ENCODE measurements around the gene BNIP3.
"Not testable (repeated sequence)": the region's sequence is repeated elsewhere in the genome, so short reads cannot be mapped to it uniquely, and the experiment has no call there.

BNIP3 gene

DNA sequence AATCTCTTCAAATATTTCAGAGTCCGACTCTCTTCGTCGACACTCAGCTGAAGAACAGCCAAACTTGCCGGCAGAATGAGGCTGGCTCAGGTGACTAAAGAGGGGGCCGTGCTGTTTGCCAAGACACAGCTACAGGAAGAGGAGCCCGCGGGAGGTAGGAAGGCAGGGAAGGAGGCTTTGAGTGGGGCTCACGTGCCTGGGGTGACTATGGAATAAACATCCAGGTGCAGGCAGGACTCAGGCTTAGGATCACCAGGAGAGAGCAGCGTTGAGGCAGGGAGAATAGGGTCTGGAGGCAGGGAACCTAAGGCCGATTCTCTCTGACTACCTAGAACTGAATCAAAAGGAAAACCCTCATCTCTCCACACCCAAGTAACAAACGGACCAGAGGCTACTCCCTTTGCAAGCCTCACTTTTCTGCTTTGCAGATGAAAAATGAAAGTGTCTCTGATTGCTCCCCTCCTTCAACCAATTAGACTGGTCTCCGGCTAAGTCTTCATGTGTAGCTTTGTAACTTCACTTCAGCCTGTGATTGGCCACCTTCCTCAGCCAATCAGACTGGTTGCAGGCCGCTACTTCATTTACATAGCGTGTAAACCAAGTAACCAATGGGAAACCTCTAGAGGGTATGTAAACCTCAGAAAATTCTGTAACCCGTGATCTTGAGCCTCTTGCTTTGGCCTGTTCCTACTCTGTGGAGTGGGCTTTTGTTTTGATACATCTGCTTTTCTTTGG is 19.7 kb upstream of the BNIP3 start:
- no peak for DNase-seq

DNA sequence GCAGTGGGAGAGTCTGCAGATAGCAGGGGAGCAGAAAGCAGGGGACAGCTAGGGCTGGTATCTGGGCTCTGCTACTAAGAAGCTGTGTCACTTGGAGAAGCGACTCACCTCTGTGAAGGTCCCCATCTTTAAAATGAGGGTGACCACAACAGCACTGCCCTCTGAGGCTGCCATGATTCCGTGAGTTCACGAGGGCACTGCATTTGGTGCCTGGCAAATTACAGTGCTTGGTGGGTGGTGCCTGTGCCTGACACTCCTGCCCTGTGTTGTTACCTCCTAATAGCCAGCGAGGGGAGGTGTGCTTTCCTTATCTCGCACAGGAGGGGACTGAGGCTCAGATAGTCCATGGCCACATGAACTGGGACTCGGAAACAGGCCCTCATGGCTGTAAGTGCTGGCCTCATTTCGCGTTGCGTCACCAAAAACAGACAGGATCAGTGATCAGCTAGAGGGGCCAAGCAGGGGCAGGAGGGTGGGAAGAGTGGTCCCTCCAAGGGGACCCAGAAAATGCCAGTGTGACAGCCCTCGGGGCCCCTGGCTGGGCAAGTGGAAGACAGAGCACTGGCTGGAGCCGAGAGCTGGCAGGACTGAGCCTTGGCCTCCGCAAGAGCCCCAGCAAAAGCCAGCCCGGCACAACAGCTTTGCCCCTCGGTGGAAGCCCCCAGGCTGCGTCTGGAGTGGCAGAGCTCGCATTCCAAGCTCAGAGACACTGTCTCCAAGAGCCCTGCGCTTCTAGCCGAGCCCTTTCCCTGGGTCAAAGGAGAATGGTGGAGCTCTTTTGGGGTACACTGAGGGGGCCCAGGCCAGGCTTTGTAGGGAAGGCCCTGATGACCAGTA is 17.3 kb upstream of the BNIP3 start:
- DNase-seq, result no peak

DNA sequence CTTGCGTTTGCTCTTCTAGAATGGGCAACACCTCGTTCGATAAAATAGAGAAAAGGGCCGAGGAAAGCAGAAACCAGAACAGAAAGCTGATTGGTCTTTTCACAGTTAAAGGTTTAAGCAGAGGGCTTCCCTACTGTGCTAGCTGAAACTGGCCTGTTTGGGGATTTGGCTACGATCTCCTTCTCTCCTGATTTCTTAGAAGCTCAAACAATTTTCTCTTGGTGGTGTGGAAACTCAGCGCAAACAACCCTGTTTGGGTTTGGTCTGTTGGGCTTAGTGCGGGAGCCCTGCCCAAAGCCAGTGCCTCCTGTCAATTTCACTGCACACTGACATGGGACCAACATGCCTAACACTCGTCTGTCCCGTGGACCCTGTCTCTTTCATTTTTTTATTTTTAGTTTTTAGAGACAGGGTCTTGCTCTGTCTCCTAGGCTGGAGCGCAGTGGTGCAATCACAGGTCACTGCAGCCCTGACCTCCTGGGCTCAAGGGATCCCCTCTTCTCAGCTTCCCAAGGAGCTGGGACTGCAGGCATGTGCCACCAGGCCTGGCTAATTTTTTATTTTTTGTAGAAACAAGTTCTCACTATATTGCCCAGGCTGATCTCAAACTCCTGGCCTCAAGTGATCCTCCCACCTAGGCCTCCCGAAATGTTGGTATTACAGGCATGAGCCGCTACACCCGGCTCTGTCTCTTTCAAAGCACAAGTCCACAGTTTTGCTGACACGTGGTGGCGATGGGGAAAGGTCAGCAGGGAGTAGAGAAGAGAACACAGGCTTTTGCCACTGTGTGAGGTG is 16.5 kb upstream of the BNIP3 start:
- no peak for DNase-seq

DNA sequence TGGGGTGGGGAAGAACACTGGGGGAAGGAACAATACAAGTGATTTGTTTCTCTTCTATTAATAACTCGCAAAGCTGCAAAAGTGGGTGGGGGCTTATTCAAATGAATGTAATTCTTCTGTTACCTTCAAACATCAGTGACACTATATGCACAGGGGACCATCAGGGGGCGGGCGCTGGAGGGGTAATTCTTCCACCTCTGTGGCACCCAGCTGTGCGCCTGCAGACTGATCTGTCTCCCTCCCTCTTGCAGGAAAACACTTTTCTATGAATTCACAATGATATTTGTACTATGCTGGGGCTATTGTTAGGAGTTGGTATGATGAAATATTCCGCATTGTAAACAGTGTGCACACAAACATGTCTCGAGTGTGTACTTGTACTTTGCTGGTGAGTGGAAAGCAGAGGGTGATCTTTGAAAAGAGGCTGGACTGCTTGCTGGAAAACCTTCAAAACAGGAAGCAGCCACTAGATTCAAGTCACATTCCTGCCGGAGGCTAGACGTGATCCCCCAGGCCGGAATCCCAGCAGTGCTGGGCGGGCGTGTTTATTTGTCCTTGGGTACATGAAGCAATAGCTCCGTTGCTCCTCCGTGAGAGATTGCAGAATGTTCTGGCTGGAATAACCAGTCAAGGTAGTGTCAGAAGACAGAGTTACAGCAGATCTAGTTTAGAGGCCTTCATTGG is 15.8 kb upstream of the BNIP3 start:
- DNase-seq, result no peak

DNA sequence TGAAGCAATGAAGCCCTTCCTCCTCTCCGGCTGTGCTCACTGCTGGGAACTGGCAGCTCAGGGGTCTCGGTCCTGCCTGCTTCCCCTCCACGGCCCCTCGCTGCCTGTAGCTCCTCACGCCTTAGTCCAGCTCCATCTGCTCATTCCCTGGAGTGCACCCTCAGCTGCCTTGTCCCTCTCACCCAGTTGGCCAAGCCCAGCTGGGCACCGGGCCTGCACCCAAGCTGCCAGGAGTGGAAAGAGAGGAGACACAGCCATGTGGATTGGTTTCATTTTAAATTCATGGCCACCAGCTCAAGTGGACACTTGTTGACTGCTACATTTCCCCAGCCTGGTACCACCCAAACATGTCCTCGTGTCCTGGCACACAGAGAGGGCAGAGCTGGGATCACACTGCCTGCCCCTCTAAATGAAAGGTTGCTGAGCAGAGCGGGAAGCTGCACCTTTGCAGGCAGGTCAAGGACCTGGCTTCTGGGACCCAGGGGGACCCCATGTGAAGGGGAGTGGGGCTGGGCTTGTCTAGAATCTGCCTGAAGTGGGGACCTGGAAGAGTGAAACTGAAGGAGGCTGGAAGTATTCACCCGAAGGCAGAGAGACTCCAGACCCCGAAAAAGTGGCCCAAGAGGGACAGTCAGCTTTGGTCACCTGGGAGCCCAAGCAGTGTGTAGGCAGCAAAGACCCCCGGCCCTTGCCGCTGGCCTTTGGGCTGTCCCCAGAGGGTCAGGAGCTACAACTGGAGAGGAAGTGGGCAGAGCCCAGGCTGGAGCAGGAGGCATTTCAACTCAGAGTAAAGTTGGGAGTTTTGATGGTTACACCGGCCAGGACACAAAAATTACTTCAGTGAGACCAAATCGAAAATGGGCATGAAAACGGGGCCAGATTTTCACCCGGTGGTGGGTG is 15.0 kb upstream of the BNIP3 start:
- no peak for DNase-seq

DNA sequence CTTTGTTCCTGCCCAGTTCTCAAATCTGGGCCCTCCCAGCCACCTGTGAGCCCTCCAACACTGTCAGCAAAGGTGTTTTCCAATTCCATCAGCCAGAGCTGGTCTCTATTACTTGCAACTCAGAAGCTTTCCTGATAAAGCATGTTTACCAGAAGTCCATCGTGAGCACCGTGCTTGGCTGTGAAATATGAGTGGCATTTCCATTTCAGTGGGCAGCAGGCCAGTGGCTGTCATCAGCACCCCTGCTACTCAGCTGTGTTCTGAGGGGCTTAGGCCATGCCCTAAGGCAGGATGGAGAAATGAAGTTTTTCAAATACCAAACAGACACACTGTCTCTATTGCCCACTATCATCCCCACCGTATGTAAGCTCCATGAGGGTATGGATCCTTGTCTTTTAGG is 12.7 kb upstream of the BNIP3 start:
- DNase-seq, result no peak

DNA sequence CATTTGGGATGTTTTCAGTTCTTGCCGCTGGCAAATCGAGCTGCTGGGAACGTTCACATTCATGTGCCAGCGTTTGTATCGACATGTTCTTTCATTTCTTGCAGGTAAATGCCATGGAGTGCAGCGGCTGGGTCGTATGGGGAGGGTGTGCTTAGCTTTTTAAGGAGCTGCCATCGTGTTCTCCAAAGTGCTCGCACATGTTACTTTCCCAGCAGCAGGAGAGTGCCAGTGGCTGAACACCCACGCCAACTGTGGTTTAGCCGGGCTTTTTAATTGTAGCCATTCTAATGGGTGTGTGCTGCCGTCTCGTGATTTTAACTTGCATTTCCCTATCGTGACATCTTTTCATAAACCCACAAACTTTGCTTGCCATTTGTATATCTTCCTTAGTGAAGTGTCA is 11.6 kb upstream of the BNIP3 start:
- no peak for DNase-seq

DNA sequence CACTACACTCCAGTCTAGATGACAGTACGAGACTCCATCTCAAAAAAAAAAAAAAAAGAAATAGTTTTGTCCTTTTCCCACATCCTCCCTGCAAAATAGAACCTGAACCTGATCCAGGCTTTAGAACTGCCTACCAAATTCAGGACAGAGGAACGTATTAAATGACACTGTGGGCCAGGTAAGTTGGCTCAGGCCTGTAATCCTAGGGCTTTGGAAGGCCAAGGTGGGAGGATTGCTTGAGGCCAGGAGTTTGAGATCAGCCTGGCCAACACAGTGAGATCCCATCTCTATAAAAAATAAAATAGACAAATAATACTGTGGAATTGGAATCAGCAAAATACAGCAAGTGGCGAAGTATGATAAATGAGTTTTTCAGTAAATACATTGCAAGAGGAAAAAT is 10.0 kb upstream of the BNIP3 start:
- DNase-seq, result no peak

DNA sequence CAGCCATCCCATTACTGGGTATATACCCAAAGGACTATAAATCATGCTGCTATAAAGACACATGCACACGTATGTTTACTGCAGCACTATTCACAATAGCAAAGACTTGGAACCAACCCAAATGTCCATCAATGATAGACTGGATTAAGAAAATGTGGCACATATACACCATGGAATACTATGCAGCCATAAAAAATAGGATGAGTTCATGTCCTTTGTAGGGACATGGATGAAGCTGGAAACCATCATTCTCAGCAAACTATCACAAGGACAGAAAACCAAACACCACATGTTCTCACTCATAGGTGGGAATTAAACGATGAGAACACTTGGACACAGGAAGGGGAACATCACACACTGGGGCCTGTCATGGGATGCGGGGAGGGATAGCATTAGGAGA is 6.1 kb upstream of the BNIP3 start:
- not testable (repeated sequence) for DNase-seq

DNA sequence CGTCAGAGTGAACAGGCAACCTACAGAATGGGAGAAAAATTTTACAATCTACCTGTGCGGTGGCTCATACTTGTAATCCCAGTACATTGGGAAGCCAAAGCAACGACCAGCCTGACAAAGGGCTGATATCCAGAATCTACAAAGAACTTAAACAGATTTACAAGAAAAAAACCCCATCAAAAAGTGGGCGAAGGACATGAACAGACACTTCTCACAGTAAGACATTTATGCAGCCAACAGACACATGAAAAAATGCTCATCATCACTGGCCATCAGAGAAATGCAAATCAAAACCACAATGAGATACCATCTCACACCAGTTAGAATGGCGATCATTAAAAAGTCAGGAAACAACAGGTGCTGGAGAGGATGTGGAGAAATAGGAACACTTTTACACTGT is 5.6 kb upstream of the BNIP3 start:
- not testable (repeated sequence) for DNase-seq

DNA sequence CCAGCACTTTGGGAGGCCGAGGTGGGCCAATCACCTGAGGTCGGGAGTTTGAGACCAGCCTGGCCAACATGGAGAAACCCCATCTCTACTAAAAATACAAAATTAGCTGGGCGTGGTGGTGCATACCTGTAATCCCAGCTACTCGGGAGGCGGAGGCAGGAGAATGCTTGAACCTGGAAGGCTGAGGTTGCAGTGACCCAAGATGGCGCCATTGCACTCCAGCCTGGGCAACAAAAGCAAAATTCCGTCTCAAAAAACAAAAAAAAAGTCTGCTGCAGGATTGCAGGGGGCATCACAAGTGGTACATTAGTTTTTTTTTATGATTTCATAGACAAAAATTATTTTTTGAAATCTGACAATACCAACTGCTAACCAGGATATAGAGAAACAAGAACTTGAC is 5.1 kb upstream of the BNIP3 start:
- not testable (repeated sequence) for DNase-seq

DNA sequence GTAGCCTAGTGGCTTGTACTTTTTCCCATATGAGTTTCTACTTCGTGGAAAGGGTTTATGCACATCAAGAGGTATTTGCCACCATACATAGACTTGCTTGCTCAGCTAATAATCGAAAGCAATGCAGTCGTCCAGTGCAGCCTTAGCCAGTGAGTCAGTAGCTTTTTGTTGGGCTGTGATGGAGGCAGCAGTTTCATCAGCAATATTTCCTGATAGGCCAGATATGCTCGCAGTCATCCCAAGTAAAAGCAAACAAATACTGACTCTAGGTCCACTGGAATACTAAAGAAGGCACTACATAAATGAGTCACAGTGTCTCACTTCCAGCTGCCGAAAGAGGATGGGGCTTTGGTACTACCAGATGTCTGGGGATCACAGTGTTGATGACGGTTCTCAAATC is 2.1 kb upstream of the BNIP3 start:
- DNase-seq, result no peak

DNA sequence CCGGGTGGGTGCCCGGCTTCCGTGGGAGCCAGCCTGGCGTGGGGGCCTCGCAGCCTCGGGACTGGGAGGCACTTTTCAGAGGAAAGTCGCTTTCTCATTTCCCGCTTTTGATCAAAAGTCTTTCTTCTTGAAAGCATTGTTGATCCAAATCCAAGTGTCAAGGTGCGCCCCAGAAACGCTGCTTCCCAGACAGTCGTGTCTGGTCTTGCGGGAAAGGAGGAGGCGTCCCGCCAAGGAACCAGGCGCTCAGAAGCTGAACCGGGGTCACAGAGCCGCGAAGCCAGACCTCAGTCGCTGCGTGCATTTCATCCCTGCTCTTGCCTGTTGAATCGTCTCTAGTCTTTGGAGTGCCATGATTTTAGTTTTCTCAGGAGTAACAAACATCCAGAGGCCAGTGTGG is 1.1 kb upstream of the BNIP3 start:
- DNase-seq, result no peak

DNA sequence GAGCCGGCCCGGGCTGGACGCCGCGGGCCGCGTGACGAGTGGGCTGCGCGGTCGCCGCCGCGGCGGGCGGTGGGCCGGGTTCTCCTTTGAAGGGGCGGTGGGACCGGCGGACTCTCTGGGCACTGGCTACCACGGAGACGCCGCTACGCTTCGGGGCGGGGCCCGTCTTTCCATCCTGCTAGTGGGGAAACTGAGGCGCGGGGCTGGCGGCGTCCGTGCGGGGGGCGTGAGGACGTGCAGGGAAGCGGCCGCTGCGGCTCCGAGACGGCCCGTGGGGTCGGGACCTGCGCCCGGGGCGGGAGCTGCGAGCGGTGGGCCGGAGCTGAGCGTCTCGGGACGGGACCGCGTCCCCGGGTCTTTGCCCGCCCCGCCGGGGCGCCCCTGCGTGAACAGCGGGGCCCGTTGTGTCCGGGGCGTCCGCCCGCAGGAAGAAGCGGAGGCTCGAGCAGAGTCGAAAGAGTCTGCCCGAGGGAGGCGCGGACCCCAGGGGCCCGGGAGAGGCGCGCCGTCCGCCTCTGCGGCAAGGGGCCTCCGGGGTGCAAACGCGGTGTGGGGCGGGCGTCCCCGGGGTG is 548 bp upstream of the BNIP3 start:
- DNase-seq, result no peak

DNA sequence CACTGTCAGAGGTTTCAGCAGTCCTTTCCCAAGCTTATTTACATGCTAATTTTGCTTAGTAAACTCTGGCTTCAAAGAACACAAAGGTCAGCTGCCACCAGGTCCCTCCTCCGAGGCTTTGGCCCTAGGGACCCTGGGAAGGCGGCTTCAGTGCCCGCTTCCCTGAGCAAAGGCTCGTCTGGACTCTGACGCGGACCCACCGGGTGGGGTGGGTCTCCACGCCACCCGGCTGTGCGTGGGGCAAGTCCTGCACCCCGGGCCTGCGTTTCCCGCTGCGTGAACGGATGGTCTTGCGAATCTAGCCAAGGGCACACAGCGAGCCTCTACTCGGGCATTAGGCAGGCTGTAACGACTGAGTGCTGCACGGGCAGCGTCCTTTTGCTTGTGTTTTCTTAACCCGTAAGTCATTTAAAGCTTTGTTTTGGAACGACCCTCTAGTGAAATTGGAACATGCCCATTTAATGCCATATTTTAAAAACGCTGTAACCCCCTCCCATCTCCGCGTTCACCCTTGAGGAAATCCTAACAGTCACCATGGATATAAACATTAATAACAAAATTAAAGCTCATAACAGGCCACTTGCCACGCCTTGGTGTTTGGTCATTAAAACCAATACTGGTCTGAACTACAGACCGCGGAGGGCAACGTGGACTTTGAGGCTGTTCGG is 828 bp downstream of the BNIP3 start:
- DNase-seq, result no peak

DNA sequence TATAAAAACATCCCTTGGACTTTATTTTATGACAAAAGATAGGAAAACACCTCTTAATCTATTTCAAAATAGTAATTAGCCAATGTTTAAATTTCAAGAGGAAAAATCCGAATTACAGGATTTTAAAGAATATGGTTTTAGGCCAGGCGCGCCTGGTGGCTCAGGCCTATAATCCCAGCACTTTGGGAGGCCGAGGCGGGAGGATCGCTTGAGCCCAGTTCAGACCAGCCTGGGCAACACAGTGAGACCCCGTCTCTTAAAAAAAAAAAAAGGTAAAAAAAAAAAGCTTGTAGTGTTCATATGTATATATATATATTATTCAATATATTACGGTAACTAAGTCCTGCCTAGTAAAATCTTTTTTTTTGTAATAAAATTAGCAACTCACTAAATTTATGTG is 1.4 kb downstream of the BNIP3 start:
- no peak for DNase-seq

DNA sequence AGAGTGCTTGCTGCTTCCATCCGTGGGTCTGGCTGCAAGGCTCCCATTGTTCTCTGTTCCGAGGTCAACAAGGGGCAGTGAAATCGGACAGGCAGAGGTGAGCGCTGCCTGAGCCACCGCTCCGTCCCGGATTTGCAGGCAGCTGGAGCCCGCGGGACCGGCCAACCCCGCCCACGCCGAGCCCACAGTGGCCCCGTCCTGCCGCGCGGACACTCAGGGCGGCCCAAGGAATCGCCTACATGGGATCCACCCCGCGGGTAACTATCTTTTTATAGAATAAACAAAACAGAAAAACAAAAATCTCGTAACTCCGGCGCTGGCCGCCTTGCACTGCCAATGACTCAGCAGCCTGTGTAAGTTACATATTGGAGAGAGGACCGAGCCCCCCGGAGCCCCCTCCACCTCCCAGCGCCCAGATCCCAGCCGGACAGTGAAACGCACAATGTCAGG is 1.9 kb downstream of the BNIP3 start:
- DNase-seq, result no peak

DNA sequence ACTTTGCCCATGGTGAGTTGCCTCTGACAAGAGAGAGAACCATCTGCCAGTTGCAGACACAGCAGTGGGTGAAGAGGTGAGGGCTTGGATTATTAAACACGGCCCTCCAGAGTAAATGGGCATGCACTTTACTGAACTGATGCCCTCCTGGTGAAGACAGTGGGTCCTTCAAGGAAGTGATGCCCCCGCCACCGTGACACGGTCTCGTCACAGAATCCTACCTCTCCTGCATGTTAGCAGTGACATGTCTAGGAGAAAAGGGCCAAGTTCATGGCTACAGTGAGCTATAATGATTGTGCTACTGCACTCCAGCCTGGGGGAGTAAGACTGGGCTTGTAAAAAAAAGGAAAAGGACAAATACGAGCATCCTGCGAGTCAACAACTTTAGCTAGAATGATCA is 2.4 kb downstream of the BNIP3 start:
- DNase-seq, result no peak

DNA sequence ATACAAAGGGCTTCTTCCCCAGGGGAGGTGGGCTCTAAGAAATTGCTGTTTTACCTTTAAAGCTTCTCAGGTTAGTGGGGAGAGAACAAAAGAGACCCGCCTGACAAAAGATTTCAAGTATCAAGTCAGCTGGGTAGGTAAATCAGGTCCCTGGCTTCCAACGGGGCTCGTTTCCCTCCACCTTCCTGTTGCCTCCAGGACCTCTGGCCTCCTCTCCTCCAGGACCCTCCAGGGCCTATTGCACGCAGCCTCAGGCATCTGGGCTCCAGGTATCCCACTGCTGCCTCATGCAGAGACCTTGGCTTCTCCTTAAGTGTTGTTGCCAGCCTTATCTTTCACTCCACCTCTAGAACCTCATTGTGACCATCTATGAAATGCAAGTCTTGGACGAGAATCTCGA is 2.9 kb downstream of the BNIP3 start:
- DNase-seq, result no peak

DNA sequence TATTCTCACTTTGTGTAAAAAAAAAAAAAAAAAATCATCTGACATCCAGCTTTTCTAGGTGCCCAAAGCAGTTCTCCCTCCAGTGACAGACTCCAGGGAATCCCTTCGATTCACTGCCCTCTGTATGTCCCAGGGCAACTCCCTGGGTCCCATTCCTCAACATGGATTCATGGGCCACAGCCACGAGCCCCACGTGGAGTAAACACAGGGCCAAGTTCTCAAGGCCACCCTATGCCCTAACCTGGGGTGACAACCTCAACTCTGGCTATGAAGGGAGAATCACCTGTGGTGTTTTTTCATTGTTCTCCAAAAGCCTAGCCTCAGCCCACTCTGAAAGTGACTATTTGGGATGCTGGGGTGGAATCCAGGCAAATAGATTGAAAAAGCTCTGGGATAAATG is 3.4 kb downstream of the BNIP3 start:
- no peak for DNase-seq

Data from MV-4-11 (cell line).